Measurements from ENCODE around the gene TAF1D. TPM values are rescaled to one million over a fixed set of nuclear protein-coding genes. Genes with fewer than 3 reads are reported as not detected.

Gene TAF1D
- total and polyA plus RNA-seq, 10 of the 15 experiments (the other 5 are each of a cell fraction or from before 2014, with no cell fraction given): 101 to 314 (median 199) TPM

DNA sequence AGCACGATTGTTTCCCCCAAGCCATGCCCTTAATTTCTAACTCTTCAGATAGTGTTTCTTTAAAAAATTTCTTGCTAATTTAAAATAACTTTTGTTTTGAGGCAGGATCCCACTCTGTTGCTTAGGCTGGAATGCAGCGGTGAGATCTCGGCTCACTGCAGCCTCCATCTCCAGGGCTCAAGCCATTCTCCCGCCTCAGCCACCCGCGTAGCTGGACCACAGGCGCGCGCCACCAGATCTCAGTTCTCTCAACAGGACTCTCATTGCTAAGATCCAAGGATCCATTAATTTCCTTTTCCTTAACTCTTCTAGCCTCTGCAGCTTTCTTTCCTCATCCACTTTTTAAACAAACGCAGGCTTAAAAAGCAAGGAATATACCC, 42.5 kb upstream of the TAF1D start (continued):
- TF ChIP-seq, protein P1, sequence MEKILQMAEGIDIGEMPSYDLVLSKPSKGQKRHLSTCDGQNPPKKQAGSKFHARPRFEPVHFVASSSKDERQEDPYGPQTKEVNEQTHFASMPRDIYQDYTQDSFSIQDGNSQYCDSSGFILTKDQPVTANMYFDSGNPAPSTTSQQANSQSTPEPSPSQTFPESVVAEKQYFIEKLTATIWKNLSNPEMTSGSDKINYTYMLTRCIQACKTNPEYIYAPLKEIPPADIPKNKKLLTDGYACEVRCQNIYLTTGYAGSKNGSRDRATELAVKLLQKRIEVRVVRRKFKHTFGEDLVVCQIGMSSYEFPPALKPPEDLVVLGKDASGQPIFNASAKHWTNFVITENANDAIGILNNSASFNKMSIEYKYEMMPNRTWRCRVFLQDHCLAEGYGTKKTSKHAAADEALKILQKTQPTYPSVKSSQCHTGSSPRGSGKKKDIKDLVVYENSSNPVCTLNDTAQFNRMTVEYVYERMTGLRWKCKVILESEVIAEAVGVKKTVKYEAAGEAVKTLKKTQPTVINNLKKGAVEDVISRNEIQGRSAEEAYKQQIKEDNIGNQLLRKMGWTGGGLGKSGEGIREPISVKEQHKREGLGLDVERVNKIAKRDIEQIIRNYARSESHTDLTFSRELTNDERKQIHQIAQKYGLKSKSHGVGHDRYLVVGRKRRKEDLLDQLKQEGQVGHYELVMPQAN (conservative IDR thresholded peaks at IDR 0.05): peak; percentile 63
- TF ChIP-seq SPI1 (IDR thresholded peaks at IDR 0.05; ENCODE audit: borderline replicate concordance, insufficient read depth, low read depth, low read length): no peak; the same call in 1 of the 2 replicates
- TF ChIP-seq NFIC (IDR thresholded peaks at IDR 0.05; ENCODE audit: low read depth, low read length): no peak
- TF ChIP-seq, protein P2, sequence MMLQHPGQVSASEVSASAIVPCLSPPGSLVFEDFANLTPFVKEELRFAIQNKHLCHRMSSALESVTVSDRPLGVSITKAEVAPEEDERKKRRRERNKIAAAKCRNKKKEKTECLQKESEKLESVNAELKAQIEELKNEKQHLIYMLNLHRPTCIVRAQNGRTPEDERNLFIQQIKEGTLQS (IDR thresholded peaks at IDR 0.05; ENCODE audit: borderline replicate concordance, extremely low read depth, low read depth, low read length): no peak
- TF ChIP-seq, protein P3, sequence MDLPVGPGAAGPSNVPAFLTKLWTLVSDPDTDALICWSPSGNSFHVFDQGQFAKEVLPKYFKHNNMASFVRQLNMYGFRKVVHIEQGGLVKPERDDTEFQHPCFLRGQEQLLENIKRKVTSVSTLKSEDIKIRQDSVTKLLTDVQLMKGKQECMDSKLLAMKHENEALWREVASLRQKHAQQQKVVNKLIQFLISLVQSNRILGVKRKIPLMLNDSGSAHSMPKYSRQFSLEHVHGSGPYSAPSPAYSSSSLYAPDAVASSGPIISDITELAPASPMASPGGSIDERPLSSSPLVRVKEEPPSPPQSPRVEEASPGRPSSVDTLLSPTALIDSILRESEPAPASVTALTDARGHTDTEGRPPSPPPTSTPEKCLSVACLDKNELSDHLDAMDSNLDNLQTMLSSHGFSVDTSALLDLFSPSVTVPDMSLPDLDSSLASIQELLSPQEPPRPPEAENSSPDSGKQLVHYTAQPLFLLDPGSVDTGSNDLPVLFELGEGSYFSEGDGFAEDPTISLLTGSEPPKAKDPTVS (IDR thresholded peaks at IDR 0.05; ENCODE audit: low read depth, low read length): 0 out of 2 replicates have a peak, but pooled peaks have one; percentile 47
- TF ChIP-seq, protein P4, sequence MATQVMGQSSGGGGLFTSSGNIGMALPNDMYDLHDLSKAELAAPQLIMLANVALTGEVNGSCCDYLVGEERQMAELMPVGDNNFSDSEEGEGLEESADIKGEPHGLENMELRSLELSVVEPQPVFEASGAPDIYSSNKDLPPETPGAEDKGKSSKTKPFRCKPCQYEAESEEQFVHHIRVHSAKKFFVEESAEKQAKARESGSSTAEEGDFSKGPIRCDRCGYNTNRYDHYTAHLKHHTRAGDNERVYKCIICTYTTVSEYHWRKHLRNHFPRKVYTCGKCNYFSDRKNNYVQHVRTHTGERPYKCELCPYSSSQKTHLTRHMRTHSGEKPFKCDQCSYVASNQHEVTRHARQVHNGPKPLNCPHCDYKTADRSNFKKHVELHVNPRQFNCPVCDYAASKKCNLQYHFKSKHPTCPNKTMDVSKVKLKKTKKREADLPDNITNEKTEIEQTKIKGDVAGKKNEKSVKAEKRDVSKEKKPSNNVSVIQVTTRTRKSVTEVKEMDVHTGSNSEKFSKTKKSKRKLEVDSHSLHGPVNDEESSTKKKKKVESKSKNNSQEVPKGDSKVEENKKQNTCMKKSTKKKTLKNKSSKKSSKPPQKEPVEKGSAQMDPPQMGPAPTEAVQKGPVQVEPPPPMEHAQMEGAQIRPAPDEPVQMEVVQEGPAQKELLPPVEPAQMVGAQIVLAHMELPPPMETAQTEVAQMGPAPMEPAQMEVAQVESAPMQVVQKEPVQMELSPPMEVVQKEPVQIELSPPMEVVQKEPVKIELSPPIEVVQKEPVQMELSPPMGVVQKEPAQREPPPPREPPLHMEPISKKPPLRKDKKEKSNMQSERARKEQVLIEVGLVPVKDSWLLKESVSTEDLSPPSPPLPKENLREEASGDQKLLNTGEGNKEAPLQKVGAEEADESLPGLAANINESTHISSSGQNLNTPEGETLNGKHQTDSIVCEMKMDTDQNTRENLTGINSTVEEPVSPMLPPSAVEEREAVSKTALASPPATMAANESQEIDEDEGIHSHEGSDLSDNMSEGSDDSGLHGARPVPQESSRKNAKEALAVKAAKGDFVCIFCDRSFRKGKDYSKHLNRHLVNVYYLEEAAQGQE (IDR thresholded peaks at IDR 0.05; ENCODE audit: low read depth, low read length): no peak
- peak; percentile 89; the same call in 1 of the 2 replicates for TF ChIP-seq RB1 (IDR thresholded peaks at IDR 0.05; ENCODE audit: borderline replicate concordance)
- 0 out of 2 replicates have a peak, but pooled peaks have one; percentile 32 for TF ChIP-seq ATF7 (IDR thresholded peaks at IDR 0.05; ENCODE audit: low read depth)
- TF ChIP-seq BRCA1 (IDR thresholded peaks at IDR 0.05; ENCODE audit: low read depth, low read length): no peak
- no peak for TF ChIP-seq ETV6 (conservative IDR thresholded peaks at IDR 0.05 in 1 of 2, IDR thresholded peaks at IDR 0.05 in 1 of 2; ENCODE audit: borderline replicate concordance in 1 of 2, low read depth in 1 of 2)
- no peak for TF ChIP-seq MXI1 (IDR thresholded peaks at IDR 0.05; ENCODE audit: low read depth, low read length)
- 0 out of 2 replicates have a peak, but pooled peaks have one; percentile 45 for TF ChIP-seq MTA2 (IDR thresholded peaks at IDR 0.05; ENCODE audit: low read depth)
- TF ChIP-seq EP300 (IDR thresholded peaks at IDR 0.05; ENCODE audit: borderline replicate concordance in 1 of 2, control insufficient read depth in 1 of 2, low read depth in 2 of 2, low read length in 2 of 2): no peak
- TF ChIP-seq, protein P5, sequence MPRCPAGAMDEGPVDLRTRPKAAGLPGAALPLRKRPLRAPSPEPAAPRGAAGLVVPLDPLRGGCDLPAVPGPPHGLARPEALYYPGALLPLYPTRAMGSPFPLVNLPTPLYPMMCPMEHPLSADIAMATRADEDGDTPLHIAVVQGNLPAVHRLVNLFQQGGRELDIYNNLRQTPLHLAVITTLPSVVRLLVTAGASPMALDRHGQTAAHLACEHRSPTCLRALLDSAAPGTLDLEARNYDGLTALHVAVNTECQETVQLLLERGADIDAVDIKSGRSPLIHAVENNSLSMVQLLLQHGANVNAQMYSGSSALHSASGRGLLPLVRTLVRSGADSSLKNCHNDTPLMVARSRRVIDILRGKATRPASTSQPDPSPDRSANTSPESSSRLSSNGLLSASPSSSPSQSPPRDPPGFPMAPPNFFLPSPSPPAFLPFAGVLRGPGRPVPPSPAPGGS (IDR thresholded peaks at IDR 0.05; ENCODE audit: borderline replicate concordance, insufficient read depth, low read depth, low read length, poor library complexity, severe bottlenecking): no peak
- no peak for TF ChIP-seq ZBED1 (IDR thresholded peaks at IDR 0.05; ENCODE audit: borderline replicate concordance)
- no peak for TF ChIP-seq ZZZ3 (IDR thresholded peaks at IDR 0.05; ENCODE audit: control insufficient read depth, insufficient read length, low read depth)
- TF ChIP-seq TARDBP (IDR thresholded peaks at IDR 0.05; ENCODE audit: borderline replicate concordance): no peak

All from GM12878 (cell line).